HEK293 (cell line): ENCODE measurements around the gene CEP57L1.

Source experiments
- SETDB1 ChIP-seq: IDR thresholded peaks from one replicate; pipeline ENCODE4 v1.6.1; 2017; ENCODE audit warnings: mild to moderate bottlenecking, low read length, moderate library complexity, mixed read lengths; ENCODE audit not compliant: insufficient read length
- ZFP3 ChIP-seq: fragments of 450-650 bp; formaldehyde crosslinking; IDR thresholded peaks from 2 replicates; pipeline ENCODE4 v1.5.1; 2016; ENCODE audit warnings: low read depth, missing biosample characterization, missing genetic modification characterization
- ZNF426 ChIP-seq: fragments of 450-650 bp; formaldehyde crosslinking; IDR thresholded peaks from 2 replicates; pipeline ENCODE4 v1.5.1; 2017; ENCODE audit warnings: missing biosample characterization, missing genetic modification characterization, mild to moderate bottlenecking, inconsistent platforms, moderate library complexity
- ZNF768 ChIP-seq: fragments of 450-650 bp; formaldehyde crosslinking; IDR thresholded peaks from 2 replicates; pipeline ENCODE4 v1.5.1; 2018; ENCODE audit warnings: missing biosample characterization, mild to moderate bottlenecking, missing genetic modification characterization
- TF ChIP-seq, protein P1 (sequence below): fragments of 450-650 bp; formaldehyde crosslinking; conservative IDR thresholded peaks from 2 replicates; pipeline ENCODE4 v1.5.1; 2016; ENCODE audit warnings: low read depth, missing biosample characterization, missing genetic modification characterization
- TF ChIP-seq, protein P2 (sequence below): fragments of 450-650 bp; formaldehyde crosslinking; IDR thresholded peaks from 2 replicates; pipeline ENCODE4 v1.5.1; 2016; ENCODE audit warnings: missing biosample characterization, missing genetic modification characterization
- TF ChIP-seq, protein P3 (sequence below): fragments of 450-650 bp; formaldehyde crosslinking; IDR thresholded peaks from 2 replicates; pipeline ENCODE4 v1.5.1; 2016; ENCODE audit warnings: missing biosample characterization, missing genetic modification characterization

GRCh38 chr6:109182578-109182977 is 87.3 kb downstream of the CEP57L1 start:
- TF ChIP-seq ZNF426 (tag by site-specific recombination) (no peak), ZFP3 (tag by site-specific recombination) (no peak), ZNF768 (tag by site-specific recombination) (no peak), SETDB1 (no peak)
- TF ChIP-seq, protein P1, sequence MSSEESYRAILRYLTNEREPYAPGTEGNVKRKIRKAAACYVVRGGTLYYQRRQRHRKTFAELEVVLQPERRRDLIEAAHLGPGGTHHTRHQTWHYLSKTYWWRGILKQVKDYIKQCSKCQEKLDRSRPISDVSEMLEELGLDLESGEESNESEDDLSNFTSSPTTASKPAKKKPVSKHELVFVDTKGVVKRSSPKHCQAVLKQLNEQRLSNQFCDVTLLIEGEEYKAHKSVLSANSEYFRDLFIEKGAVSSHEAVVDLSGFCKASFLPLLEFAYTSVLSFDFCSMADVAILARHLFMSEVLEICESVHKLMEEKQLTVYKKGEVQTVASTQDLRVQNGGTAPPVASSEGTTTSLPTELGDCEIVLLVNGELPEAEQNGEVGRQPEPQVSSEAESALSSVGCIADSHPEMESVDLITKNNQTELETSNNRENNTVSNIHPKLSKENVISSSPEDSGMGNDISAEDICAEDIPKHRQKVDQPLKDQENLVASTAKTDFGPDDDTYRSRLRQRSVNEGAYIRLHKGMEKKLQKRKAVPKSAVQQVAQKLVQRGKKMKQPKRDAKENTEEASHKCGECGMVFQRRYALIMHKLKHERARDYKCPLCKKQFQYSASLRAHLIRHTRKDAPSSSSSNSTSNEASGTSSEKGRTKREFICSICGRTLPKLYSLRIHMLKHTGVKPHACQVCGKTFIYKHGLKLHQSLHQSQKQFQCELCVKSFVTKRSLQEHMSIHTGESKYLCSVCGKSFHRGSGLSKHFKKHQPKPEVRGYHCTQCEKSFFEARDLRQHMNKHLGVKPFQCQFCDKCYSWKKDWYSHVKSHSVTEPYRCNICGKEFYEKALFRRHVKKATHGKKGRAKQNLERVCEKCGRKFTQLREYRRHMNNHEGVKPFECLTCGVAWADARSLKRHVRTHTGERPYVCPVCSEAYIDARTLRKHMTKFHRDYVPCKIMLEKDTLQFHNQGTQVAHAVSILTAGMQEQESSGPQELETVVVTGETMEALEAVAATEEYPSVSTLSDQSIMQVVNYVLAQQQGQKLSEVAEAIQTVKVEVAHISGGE (tag by site-specific recombination) = no peak
- TF ChIP-seq, protein P2, sequence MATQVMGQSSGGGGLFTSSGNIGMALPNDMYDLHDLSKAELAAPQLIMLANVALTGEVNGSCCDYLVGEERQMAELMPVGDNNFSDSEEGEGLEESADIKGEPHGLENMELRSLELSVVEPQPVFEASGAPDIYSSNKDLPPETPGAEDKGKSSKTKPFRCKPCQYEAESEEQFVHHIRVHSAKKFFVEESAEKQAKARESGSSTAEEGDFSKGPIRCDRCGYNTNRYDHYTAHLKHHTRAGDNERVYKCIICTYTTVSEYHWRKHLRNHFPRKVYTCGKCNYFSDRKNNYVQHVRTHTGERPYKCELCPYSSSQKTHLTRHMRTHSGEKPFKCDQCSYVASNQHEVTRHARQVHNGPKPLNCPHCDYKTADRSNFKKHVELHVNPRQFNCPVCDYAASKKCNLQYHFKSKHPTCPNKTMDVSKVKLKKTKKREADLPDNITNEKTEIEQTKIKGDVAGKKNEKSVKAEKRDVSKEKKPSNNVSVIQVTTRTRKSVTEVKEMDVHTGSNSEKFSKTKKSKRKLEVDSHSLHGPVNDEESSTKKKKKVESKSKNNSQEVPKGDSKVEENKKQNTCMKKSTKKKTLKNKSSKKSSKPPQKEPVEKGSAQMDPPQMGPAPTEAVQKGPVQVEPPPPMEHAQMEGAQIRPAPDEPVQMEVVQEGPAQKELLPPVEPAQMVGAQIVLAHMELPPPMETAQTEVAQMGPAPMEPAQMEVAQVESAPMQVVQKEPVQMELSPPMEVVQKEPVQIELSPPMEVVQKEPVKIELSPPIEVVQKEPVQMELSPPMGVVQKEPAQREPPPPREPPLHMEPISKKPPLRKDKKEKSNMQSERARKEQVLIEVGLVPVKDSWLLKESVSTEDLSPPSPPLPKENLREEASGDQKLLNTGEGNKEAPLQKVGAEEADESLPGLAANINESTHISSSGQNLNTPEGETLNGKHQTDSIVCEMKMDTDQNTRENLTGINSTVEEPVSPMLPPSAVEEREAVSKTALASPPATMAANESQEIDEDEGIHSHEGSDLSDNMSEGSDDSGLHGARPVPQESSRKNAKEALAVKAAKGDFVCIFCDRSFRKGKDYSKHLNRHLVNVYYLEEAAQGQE (tag by site-specific recombination) = no peak
- TF ChIP-seq, protein P3, sequence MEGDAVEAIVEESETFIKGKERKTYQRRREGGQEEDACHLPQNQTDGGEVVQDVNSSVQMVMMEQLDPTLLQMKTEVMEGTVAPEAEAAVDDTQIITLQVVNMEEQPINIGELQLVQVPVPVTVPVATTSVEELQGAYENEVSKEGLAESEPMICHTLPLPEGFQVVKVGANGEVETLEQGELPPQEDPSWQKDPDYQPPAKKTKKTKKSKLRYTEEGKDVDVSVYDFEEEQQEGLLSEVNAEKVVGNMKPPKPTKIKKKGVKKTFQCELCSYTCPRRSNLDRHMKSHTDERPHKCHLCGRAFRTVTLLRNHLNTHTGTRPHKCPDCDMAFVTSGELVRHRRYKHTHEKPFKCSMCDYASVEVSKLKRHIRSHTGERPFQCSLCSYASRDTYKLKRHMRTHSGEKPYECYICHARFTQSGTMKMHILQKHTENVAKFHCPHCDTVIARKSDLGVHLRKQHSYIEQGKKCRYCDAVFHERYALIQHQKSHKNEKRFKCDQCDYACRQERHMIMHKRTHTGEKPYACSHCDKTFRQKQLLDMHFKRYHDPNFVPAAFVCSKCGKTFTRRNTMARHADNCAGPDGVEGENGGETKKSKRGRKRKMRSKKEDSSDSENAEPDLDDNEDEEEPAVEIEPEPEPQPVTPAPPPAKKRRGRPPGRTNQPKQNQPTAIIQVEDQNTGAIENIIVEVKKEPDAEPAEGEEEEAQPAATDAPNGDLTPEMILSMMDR (tag by site-specific recombination) = no peak
